ENCODE results near the gene SSX2IP.
A peak's percentile ranks its signal among the peaks of the same experiment; 100 is the strongest.
"Not testable (repeated sequence)": the region's sequence is repeated elsewhere in the genome, so short reads cannot be mapped to it uniquely, and the experiment has no call there.

The SSX2IP gene, protein sequence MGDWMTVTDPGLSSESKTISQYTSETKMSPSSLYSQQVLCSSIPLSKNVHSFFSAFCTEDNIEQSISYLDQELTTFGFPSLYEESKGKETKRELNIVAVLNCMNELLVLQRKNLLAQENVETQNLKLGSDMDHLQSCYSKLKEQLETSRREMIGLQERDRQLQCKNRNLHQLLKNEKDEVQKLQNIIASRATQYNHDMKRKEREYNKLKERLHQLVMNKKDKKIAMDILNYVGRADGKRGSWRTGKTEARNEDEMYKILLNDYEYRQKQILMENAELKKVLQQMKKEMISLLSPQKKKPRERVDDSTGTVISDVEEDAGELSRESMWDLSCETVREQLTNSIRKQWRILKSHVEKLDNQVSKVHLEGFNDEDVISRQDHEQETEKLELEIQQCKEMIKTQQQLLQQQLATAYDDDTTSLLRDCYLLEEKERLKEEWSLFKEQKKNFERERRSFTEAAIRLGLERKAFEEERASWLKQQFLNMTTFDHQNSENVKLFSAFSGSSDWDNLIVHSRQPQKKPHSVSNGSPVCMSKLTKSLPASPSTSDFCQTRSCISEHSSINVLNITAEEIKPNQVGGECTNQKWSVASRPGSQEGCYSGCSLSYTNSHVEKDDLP

DNA sequence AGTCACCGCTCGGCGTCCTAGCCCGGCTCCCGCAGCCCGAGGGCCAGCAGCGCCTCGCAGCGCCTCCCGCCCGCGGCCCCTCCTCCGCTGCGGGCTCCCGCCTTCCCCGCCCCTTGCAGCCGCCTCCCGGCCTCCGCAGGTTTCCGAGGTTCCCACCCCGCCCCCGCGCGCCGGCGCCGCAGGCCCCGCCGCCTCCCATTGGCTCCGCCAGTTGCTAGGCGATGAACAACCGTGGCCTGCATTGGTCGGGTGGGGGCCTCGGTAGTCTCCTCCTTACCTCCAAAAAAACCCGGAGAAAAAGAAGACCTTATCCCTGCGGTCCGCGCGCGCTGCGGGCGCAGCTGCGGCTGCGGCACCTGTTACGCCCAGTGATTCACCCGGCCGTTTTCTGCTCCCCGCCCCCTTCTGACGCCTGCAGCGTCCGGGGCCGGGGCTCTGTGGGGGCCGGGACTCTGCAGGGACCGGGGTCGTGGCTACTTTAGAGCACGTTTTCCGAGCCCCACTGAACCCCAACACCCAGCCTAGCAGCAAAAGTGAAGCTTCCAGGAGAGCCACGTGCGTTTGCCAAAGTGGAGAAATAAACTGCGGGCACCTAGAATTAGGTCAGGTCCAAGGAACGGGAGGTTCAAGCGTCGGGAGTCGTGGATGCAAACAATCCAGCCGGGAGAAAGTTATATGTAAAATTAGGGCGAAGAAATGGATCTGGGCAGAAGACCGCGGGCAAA, at the start of gene SSX2IP:
SSX2IP (minus strand) TSS at position 65 of the 725 bp plus-strand sequence. CDS start 19,242 bp downstream, outside the sequence.
- peak; percentile 78 to 89 for DNase-seq

DNA sequence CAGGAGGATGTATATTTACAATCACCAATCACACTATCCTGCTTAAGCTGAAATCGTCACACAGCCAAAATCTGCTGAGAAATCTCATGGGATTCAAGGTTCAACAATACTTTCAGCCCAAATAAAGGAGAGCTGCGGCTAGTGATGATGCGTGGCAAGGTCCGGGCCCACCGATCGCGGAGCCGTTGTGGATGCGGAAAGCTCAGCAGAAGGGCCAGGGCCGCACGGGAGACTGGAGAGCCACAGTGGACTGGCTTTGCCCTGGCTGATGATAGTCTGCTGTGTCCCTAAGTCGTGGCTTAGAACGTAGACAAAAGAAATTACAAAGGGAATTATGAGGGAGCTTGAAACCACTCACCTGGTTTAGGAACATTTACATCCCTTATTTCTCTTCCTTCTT, 48.0 kb upstream of the SSX2IP start:
- no peak for DNase-seq

DNA sequence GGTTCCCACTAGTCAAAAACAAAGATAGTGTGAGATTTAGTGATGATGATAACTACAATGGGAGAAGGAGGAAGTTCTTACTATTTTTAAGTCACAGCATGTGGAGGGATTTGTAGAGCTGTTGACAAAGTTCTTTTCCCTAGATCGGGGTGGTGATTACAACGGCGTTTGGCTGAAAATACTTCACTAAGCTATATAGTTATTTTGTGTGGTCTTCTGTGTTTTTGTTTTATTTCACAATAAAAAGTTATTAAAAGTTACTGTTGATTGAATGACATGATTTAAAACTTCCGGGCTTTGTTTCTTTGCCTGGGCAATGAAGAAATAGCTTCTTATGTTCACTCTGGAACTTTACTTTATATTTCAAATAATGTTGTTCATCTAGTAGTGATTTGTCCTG, 47.3 kb upstream of the SSX2IP start:
- no peak for DNase-seq

DNA sequence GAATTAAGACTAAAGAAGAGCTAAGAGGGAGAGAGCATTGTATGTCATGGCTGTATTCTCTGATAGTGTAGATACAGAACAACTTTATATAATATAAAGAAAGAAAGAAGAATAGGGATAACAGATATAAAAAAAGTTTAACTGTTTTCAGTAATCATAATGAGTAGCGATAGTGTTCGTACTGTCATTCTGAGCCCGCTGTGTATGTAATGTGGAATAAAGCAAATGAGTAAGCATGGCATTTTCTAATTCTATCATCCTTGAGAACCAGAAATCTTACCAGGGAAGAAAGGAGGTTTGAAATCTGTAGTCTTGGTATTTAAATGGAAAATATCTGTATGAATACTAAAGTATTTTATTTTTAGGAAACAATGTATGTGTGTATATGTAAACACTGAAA, 46.7 kb upstream of the SSX2IP start:
- no peak for DNase-seq

DNA sequence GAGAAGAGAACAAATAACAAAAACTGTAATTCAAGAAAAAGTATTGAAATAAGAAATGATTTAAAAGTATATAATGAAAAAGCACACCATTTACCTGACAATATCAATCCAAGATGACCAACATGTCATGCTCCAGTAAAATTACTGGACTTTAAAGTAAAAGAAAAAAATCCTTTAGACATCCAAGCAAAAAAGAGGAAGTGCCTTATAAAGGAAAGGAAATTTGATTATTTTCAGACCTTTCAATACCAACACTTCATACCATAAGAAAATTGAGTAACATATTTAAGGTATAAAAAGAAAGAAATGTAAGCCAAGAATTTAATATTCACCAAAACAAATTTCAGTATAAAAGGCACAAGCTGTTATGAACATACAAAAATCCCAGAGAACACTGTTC, 46.2 kb upstream of the SSX2IP start:
- no peak for DNase-seq

DNA sequence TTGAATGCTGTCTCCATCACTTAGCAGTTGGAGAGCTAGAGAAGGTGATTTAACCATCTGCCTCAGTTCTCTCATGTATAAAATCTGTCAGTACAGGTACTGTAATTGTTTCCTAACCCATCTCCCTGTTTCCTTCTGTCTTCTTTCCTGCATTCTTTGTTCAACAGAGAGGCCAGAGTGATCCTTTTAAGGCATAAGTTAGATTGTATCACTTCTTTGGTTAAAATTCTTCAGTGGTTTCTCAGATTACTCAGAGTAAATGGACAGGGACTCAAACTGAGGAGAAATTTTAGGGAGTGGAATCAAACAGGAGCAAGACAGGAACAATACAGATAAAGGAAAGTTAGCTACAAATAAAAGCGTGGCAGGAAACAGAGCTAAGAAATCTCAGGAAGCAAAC, 45.2 kb upstream of the SSX2IP start:
- no peak for DNase-seq

DNA sequence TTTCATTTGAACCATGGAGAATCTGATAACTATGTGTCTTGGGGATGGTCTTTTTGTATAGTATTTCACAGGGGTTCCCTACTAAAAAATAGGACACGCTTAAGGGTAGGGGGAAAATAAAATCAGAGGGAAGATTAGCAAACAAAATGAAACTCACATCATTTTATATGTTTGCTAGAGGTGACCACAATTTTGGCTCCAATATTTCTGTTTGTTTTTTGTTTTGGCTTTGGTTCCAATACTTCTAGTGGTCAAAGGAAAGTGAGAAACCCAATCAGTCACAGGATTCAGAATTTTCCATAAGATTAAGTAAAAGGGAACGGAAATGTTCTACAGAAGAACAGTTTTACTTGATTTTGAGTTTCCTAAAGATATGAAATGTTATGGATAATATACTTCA, 42.3 kb upstream of the SSX2IP start:
- no peak for DNase-seq

DNA sequence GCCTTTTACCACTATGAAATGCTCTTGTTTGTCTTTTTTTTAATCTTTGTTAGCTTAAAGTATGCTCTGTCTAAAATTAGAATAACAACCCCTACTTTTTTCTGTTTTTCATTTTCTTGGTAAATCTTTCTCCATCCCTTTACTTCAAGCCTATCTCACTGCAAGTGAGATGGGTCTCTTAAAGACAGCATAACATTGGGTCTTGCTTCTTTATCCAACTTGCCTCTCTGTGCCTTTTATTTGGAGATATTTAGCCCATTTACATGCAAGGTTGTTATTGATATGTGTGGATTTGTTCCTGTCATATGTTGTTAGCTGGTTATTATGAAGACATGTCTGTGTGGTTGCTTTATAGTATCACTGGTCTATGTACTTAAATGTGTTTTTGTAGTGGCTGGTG, 41.3 kb upstream of the SSX2IP start:
- DNase-seq = no peak

DNA sequence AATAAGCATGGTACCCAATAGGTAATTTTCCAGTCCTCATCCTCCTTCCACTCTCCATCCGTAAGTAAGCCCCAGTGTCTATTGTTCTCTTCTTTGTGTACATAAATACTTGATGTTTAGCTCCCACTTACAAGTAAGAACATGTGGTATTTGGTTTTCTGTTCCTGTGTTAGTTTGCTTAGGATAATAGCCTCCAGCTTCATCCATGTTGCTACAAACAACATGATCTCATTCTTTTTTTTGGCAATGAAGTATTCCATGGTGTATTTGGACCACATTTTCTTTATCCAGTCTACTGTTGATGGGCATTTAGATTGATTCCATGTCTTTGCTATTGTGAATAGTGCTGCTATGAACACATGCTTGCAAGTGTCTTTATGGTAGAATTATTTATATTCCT, 37.5 kb upstream of the SSX2IP start:
- not testable (repeated sequence) for DNase-seq

DNA sequence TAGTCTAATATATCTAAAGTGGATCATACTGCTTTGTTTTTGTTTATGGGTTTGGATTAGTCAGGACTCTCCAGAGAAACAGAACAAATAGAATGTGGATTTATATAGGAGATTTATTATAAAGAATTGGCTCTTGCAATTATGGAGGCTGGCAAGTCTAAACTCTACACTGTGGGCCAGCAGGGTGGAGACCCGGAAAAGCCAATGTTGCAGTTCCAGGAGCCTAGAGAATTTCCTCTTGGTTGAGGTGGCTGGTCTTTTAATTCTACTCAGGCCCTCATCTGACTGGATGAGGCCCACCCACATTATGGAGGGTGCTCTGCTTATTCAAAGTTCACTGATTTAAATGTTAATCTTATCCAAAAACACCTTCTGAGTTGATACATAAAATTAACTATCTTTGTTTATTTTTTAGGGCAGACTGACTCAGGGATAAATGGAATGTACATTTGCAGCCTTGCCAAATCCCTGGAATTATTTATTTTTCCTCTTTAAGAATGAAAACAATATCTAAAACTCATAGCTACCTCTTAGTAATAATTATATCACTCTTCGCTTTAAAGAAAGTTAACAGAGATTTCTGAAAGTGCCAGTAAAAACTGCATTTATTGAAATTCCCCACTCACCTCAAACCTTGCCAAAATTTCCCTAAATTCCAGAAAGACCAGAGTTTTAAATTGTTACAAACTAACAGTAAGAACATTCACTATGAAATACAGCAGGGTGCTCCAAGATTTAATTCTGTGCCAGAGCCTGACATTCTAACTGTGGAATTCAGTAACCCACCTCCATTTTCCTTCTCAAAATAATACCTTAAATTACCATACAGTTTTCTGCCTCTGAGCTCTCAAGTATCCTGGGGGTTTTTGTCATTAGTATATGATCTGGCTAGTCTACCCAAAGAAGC, 36.6 kb upstream of the SSX2IP start:
- no peak for DNase-seq

DNA sequence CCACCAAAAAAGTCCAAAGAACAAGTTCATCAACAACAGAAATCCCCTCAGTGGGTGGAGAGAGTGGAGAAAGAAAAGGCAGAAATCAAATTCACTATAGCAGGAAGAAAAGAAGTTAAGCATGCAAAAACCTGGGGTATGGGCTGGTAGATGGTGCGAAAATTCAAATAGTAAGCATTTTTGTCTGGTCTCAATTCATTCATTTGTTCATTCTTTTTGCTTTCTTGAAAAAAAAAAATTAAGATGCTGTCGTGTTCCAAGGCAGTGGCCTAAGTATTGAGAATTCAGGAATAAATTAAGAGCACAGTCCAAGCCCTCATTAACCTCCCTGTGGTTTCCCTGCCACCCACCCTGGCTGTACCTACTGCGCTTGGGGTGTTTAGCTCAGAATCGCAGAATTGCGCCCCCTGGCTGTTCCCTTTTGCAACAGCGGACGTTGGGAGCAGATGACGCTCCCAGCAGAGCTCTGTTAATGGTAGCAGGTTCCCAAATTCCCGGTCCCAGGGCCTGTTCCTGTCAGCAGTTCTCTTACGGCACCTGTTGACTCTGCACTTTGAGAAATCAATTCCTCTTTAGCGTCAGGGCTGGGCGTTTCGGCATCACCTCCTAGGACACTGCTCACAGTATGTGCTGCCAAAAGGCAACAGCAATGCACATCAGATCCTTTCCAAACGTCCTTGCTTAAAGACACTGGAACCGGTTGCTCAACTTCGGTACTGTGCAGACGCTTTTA, 34.0 kb upstream of the SSX2IP start:
- no peak for DNase-seq

DNA sequence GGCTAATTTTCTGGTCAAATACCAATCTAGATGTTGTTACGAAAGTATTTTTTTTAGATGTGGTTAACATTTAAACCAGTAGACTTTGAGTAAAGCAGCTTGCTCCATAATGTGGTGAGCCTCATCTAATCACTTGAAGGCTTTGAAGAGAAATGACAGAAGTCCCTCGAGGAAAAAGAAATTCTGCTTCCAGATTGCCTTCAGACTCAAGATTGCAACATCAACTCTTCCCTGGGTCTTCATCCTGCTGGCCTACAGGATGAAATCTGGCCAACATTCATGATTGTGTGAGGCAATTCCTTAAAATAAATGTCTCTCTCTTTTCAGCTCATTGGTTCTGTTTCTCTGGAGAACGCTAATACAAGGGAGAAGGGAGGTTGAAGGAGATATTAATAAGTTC, 32.5 kb upstream of the SSX2IP start:
- no peak for DNase-seq

DNA sequence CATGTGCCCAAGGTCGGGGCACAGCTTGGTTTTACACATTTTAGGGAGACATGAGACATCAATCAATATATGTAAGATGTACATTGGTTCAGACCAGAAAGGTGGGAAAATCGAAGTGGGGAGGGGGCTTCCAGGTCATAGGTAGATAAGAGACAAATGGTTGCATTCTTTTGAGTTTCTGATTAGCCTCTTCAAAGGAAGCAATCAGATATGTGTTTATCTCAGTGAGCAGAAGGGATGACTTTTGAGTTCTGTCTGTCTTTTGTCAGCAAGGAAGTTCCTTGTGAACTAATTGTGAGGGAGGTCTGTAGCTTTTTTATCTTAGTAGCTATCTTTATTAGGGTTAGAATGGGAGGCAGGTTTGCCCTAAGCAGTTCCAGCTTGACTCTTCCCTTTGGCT, 31.6 kb upstream of the SSX2IP start:
- not testable (repeated sequence) for DNase-seq

DNA sequence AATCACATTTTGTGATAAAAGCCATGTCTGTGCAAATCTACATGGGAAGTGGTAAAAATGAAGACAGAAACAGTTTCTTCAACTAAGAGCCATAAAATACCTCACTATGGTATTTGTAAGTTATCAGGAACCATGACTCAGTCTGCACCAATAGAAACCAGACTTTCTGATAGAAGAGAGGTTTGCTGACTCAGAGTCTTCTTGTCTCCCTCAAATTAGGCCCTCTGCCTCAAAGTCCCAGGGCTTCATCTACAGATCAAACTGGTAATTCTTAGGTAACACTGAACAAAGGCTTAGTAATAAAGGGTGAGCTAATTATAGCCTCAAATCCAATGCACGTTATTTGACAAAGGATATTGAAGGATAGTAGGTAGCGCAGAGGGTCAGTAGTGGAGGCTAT, 30.9 kb upstream of the SSX2IP start:
- no peak for DNase-seq

DNA sequence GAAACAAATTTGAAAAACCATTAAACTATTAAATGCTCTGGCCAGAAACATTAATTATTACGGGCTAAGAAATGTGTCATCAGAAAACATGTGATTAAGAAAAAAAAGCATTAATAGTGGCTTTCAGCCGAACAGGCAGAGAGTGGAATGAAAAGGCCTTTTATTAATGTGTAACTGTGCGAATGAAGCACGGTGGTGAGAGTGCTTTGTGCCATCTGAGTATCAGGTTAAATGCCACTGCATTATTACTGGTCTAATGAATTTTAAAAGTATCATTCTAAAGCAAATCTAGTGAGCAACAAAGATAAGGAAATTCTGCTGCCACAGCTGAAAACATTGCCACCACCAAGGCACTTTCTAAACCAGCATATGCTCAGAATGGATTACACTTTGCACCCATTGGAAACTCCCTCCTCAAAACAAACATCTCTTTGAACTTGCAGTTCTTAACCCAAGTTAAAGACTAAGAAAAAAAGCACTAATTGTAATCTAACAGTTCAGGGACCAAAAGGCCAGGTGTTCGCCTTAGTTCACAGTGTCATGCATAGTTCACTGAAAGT, 30.0 kb upstream of the SSX2IP start:
- no peak for DNase-seq

DNA sequence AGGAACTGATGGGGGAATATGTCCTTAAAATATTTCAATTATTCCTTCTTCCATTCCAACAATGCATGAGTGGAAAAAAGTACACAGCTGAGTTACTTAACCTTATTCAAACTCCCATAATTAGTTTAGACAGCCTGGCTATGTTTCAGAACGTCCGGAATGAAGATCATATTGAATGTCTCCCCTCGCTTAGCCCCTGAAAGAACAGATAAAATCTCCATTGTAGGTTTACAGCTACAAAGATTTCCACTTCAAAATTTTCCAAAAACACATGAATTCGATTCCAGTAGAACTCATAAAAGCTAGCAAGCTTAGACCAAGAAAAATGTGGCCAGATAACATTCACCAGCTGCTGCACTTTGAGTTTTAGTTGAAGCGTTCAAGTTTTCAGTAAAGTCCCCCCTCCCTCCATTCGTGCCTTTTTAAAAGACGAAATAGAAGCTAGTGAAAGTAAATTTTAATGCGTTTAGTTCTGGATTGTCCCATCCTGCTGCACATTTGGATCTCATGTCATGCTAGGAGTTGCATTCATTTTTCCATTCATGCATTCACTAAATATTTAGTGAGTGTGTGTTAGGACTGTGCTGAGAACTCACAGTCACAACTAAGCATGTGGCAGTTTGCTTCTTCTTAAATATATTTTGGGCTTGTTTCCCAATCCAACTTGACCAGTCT, 29.4 kb upstream of the SSX2IP start:
- no peak for DNase-seq

DNA sequence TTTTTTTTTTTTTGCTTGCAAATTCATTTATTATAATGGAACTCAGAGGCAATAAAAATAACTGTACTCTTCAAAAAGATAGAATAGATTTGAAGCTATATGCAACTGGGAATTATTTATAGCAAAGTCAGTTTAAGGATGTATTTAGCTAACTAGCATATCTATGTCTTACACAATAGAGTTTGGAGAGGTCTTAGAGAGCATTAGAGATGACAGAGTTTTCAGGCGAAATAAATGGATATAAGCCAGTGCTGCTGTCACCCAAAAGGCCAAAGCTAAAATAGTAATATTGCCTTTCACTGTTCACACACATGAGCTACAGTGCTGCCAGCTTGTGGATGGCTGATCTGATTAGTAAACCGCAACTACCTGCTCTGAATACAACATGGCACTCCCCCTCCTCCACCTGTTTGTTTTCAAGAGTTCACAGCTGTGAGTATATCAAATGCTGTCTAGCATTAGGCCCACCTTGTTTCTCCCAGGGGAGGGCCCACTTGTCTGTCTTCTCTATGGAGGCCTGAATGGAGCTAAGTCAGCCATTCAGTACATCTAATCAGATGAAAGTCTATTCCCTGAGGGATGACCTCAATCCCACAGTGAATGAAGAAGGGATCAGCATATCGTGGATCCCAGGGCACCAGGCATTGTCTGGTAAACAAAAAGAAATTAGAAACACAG, 25.2 kb upstream of the SSX2IP start:
- no peak for DNase-seq

DNA sequence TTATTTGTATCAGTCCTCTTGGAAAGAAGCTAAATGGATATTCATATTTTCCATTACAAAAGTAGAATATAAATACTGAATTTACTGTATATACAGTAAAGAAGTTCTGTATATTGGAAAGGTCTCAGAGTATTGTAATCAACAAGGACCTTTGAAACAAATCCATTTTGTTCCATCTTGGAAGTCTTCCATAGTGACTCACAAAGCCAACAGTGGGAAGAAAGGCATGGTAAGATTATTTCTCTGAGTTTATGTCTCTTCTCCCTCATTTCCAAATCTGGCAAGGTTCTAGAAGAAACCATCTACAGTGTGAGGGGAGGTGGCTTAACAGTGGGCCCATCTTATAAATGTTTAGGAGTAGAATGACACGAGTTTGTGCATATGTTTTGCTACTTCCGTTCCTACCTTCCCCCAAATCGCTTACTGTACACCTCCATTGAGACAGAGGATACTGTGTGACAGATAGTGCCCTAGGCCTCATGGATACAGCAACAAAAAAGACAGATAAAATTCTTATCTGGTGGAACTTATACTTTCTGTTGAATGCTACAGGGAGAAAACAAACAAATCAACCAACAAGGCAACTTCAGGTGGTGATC, 22.1 kb upstream of the SSX2IP start:
- no peak for DNase-seq

DNA sequence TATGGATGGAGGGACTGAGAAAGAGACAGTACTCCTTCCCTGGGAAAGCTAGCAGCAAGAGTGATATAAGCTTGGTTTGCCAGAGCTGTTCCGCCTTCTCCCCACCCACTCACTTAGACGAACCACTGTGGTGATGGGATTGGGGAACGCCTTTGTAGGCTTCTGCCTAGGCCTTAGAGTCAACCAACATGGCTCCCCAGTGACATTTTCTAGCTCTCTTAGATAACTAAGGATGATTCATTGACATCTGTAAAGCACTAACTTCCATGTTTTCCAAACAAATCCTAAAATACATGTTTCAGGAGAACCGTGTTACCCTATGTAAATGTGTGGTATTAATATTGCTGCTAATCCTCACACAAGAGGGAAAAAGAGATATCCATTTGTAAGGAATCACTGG, 21.6 kb upstream of the SSX2IP start:
- DNase-seq = no peak

DNA sequence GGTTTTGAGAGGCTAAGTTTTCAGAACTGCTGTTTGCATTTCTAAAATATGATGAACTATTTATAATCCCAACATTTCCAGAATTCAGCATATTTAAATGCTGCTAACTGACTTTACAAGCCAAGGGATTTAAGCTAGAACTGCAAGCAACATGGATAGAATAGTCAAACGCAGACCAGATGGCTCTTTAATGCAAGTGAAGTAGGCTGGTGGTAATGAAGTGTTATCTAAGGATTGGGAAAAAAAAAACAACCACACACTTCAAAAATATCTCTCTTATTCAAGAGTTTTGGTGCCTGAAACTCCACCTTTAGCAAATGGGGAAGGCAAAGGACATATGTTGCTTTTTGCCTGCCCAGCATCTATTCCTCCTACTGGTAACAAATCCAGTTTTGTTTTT, 20.9 kb upstream of the SSX2IP start:
- no peak for DNase-seq
